ENCODE data around the gene PARP11. TPM values are rescaled to one million over a fixed set of nuclear protein-coding genes. Genes with fewer than 3 reads are reported as not detected.

PARP11 gene
- total RNA-seq, 4 donors from 2014 or later: 0.99 to 3.4 (median 2.7) TPM

DNA sequence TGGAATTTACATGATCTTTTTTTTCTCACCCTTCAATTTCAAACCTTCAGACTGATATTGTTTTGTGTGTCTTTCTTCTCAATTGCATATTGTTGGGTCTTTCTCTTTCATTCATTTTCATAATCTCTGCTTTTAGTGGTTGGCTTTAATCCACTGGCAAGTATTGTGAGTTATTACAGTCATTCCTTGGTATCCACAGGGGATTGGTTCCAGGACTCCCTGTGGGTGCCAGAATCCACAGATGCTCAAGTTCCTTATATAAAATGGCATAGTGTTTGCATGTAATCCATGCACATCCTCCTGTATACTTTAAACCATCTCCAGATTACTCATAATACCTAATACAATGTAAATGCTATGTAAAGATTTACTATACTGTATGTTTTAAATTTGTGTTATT, 29.7 kb upstream of the PARP11 start:
- Histone ChIP-seq H3K27me3 (peaks cover 0 to 30% (median 0%) of the 10 kb centered on the region in 4 donors), H3K9me3 (no peaks in the 10 kb centered on the region), H3K4me3 (no peak overlapping the region), H3K36me3 (no peaks in the 10 kb centered on the region), H3K27ac (no peak overlapping the region), H3K4me1 (no peaks in the 10 kb centered on the region)
- TF ChIP-seq POLR2A (IDR thresholded peaks at IDR 0.05): no peak
- TF ChIP-seq, protein P1, sequence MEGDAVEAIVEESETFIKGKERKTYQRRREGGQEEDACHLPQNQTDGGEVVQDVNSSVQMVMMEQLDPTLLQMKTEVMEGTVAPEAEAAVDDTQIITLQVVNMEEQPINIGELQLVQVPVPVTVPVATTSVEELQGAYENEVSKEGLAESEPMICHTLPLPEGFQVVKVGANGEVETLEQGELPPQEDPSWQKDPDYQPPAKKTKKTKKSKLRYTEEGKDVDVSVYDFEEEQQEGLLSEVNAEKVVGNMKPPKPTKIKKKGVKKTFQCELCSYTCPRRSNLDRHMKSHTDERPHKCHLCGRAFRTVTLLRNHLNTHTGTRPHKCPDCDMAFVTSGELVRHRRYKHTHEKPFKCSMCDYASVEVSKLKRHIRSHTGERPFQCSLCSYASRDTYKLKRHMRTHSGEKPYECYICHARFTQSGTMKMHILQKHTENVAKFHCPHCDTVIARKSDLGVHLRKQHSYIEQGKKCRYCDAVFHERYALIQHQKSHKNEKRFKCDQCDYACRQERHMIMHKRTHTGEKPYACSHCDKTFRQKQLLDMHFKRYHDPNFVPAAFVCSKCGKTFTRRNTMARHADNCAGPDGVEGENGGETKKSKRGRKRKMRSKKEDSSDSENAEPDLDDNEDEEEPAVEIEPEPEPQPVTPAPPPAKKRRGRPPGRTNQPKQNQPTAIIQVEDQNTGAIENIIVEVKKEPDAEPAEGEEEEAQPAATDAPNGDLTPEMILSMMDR (IDR thresholded peaks at IDR 0.05): no peak
- intact Hi-C loops (cut with DNase I): no loop called here
- DNase-seq: no peak

DNA sequence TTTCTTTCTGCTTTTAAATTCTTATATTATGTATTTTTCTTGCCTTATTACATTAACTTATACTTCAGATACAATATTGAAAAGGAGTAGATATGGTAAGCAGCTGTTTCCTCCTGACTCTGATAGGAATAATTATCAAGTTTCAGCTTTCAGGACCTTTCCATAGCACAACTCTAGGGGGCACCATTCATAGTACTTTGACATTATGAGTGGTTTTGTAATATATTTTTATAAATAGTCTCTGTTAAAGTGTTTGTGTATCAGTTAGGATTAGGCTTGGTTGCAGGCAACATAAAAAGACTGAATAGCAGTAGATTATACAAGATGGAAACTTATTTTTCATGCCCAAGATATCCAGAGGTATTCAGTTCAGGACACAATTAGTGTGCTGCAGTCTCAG, 27.9 kb upstream of the PARP11 start:
- no peak overlapping the region for H3K27ac ChIP-seq
- peaks cover 0 to 8% (median 0%) of the 10 kb centered on the region in 3 donors for H3K4me1 ChIP-seq
- H3K36me3 ChIP-seq: no peaks in the 10 kb centered on the region
- no peak for TF ChIP-seq POLR2A (IDR thresholded peaks at IDR 0.05)
- TF ChIP-seq, protein P1 (IDR thresholded peaks at IDR 0.05): no peak
- intact Hi-C loops (cut with DNase I): no loop called here
- no peak overlapping the region for H3K4me3 ChIP-seq
- no peak for DNase-seq
- peaks cover 0 to 30% (median 0%) of the 10 kb centered on the region in 4 donors for H3K27me3 ChIP-seq
- H3K9me3 ChIP-seq: no peaks in the 10 kb centered on the region

DNA sequence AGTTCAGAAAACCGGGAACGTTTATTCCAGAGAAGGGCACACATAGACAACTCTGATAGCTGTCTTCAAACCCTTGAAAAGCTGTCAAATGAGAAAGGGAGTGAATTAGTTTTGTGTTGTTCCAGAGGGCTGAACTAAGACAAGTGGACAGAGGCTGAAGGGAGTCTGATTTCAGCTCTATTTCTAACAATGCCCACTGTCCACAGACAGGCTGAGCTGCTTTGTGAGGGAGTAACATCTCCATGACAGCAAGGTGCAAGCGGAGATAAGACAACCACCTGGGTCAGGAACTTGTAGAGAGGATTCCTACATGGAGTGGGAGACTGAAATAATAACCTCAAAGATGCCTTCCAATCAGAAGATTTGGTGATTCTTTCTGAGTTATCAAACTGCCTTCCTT, 25.6 kb upstream of the PARP11 start:
- WGBS, 2 donors: 70 to 96% methylated on average over 3 of the region's 3 CpGs
- no peak overlapping the region for H3K4me3 ChIP-seq
- no peaks in the 10 kb centered on the region for H3K36me3 ChIP-seq
- intact Hi-C loops (cut with DNase I): no loop called here
- peaks cover 0 to 35% (median 0%) of the 10 kb centered on the region in 4 donors for H3K27me3 ChIP-seq
- peaks cover 0 to 9% (median 0%) of the 10 kb centered on the region in 3 donors for H3K4me1 ChIP-seq
- H3K27ac ChIP-seq: no peak overlapping the region
- H3K9me3 ChIP-seq: no peaks in the 10 kb centered on the region
- TF ChIP-seq POLR2A (IDR thresholded peaks at IDR 0.05): no peak
- TF ChIP-seq, protein P1 (IDR thresholded peaks at IDR 0.05): no peak
- DNase-seq: no peak

DNA sequence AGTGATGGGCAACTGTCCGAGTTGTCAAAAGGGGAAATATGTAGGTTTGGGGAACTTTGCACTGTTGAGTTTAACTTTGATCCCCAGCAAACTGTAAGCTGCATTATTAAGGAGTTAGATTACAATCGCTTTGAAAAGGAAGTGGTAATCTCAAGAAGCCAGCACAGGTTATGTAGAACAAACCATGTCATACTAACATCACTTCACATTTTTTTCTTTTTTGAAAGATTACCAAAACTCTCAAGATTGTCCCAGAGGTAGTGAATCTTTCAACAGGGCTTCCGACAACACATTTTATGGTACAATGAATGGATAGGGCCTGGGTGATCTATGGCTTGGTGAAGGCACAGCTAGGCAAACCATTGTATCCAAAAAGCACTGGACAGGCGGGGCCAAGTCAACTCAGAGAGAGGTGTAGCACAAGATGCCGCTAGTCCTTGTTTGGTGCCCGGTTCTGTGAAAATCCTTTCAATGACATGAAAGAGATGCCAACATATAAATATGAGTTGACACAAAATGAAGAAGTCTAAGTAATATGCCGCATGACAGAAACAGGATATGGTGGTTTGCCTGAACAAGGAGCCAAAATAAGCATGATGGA, 24.3 kb upstream of the PARP11 start:
- 58 to 64% methylated on average over 7 of the region's 7 CpGs for WGBS, 2 donors
- Histone ChIP-seq H3K4me3 (no peak overlapping the region), H3K9me3 (no peaks in the 10 kb centered on the region), H3K27ac (peak overlapping the region in 2 of 4 donors; percentile 55 to 76), H3K4me1 (peaks cover 0 to 9% (median 0%) of the 10 kb centered on the region in 3 donors), H3K27me3 (peaks cover 0 to 27% (median 0%) of the 10 kb centered on the region in 4 donors), H3K36me3 (no peaks in the 10 kb centered on the region)
- TF ChIP-seq, protein P1 (IDR thresholded peaks at IDR 0.05): no peak
- no peak for TF ChIP-seq POLR2A (IDR thresholded peaks at IDR 0.05)
- intact Hi-C loops (cut with DNase I): no loop called here
- DNase-seq: no peak

DNA sequence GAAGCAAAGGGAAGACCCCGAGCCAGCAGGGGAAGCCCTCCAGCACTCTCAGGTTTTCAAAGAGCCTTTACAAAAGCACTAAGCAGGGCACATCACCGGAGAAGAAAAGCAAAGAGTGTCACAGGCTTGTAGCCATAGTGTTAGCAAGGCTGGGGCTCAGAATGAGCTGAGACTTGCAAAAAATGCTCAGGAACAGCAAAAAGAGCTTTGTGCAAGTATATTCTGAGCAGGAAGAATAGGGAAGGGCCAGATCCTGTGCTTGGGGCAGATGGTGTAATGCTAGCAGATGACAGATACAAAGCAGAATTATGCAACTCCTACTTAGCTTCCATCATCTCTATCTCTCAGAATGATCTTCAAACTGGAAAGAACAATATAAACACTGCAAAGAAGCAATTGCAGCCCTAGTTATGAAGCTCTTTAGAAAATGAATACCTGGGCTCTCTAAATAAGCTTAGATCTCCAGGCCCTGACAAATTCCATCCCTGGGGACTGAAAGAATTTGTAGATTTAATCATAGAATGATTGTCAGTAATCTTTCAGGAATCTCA, 23.7 kb upstream of the PARP11 start:
- DNase-seq: no peak
- TF ChIP-seq POLR2A (IDR thresholded peaks at IDR 0.05): no peak
- TF ChIP-seq, protein P1 (IDR thresholded peaks at IDR 0.05): no peak
- no peaks in the 10 kb centered on the region for H3K9me3 ChIP-seq
- intact Hi-C loops (cut with DNase I): no loop called here
- peaks cover 0 to 27% (median 0%) of the 10 kb centered on the region in 4 donors for H3K27me3 ChIP-seq
- peaks cover 0 to 9% (median 0%) of the 10 kb centered on the region in 3 donors for H3K4me1 ChIP-seq
- no peak overlapping the region for H3K4me3 ChIP-seq
- H3K36me3 ChIP-seq: no peaks in the 10 kb centered on the region
- H3K27ac ChIP-seq: peak overlapping the region in 2 of 4 donors; percentile 55 to 76
- WGBS, 2 donors: 11 to 24% methylated on average over 2 of the region's 2 CpGs

Data from esophagus squamous epithelium (tissue), 5 donors.